Stimulated activated CD8-positive, alpha-beta memory T cell treated with anti-CD3 and anti-CD28 coated beads, Interleukin-7, amount 100 ng/mL, for 1 hour (primary cell): ENCODE measurements around the gene KIAA1614.

ENCODE experiments used
- DNase-seq, 2 donors: peaks; one replicate each; pipeline ENCODE4 v3.0.0-alpha.2; 2020; ENCODE audit warnings: low read depth in 2 of 2

The KIAA1614 gene

GRCh38 chr1:180925471-180926051, 12.9 kb downstream of the KIAA1614 start:
- no peak for DNase-seq

DNA sequence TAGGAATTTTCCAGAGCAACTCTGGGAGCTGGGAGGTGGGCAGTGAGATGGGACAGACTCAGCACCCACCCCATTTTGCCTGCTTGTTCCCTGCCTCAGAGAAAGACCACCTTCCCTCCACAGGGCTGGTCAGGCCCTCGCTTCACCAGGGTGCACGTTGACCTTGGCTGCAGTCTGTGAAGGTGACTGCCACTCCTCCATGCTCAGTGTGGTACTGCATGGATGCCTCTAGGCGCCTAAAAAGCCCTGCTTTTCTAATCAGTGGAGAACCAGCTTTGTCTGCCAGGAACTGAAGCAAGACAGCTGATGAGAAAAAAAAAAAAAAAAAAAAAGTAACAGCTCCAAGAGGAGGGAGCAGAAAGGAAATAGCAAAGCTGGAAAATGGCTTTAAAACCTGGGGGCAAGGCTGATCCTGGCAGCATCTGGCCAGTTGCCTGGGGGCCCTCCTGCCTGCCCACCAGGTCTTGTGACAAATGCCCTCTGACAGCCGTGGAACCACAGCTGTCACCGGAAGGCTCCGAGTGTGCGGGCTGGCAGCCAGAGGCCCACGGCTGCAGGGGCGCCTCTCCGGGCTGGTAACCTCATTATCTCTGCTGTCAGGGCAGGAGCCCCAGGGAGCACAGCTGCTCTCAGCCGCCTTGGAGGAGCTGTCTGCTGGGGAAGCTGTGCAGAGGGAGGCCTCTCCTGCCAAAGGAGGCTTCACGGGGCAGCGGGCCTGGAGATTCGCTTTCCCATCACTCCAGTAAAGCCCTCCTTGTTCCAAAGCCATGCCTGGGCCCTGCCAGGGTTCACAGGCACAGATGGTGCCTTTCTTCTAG, 13.7 kb downstream of the KIAA1614 start:
- no peak for DNase-seq

DNA sequence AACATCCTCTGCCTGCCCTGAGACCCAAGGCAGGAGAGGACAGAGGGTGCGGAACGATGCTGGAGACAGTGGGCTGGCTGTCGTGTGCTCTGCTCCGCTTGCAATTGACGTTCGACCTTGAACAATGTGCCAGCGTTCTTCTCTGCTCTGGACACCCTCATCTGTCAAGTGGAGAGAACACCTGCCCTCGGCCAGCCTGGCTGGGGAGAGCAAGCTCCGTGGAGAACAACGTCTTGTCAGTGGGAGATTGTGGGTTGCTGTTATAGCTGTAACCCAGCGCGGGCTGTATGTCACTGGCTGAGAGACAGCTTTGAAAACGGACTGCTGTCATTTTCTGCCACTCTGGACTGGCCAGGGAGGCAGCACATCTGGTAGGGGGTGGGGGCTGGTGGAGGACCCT, 14.7 kb downstream of the KIAA1614 start:
- no peak for DNase-seq

- DNase-seq = no peak
Observed at GRCh38 chr1:180927841-180928240, 15.1 kb downstream of the KIAA1614 start.

DNA sequence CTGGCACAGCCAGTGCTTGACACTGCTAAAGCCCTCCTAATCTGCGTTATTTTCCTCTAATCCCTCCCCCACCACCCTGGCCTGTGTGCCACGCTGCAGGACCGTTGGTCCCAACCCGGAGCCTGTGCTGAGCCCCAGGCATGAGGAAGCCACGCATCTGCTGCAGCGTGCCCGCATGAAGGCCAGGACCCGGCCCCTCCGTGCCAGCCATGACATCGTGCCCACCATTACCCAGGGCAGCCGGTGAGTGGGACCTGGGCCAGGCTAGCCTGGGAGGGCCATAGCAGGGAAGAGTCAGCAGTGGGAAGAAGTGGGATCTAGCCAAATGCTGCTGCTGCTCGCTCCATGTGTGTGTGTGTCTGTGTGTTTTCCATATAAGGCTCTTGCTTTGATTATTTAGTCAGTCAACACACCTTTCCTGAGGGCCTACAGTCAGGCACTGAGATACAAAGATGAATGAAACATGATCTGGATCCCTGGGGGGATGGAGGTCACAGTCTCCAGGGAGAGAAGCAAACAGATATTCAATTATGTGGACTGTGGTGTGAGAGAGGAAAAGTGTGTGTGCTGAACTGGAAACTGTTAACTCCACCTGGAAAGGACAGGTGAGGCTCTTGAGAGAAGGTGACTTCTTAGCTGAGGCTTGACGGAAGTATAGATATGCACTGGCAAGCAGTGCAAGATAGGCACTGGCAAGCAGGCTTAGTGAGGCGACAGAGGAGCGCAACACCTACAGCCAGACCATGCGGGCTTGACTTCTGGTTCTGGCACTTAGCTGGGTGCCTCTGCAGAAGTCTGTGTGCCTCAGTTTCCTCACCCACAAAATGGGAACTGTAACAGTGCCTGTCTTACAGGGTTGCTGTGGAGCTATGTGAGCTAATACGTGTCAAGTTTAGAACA, 15.9 kb downstream of the KIAA1614 start:
- DNase-seq = no peak

- DNase-seq = no peak
Observed at GRCh38 chr1:180929389-180929788, 16.7 kb downstream of the KIAA1614 start.

DNA sequence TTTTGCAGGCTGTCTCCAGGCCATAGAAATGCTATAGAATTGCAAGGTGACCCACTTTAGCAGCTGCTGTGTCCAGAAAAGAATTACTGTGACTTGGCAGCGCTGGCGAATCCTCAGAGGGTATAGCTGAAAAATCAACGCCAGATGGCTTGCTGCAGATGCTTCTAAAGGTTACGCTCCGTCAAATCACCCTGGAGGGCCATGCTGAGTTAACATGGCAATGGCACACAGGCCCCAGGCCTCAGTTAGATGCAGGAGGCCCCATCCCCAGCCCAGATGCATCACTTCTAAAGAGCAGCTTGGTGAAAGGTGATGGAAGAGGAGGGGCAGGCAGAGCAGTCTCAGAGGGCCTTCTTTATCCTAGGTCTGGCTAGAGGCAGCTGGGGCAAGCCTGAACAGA, 18.0 kb downstream of the KIAA1614 start:
- DNase-seq = no peak

DNA sequence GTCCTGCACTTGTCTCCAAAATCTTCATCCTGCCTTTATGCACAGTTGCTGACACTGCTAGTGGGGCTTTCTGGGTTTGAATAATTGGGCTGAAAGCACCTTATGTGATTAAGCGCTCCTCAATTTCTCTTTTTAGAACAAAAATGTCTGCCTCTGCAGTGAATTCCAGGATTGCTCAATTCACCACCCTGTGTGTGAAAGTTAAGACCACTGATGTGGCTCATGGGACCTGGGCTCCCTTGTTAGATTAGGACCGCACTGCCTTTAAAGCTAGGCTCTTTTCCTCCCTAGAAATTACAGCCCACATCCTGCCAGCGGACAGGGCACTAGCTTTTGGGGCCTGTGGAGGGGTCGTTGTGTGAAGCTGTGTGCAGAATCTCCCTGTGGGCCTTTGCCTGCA, 18.8 kb downstream of the KIAA1614 start:
- no peak for DNase-seq

- no peak for DNase-seq
Observed at GRCh38 chr1:180932378-180932777, 19.7 kb downstream of the KIAA1614 start.

GRCh38 chr1:180933141-180933540, 20.4 kb downstream of the KIAA1614 start:
- DNase-seq = no peak

- no peak for DNase-seq
Observed at GRCh38 chr1:180934563-180934962, 21.9 kb downstream of the KIAA1614 start.

DNA sequence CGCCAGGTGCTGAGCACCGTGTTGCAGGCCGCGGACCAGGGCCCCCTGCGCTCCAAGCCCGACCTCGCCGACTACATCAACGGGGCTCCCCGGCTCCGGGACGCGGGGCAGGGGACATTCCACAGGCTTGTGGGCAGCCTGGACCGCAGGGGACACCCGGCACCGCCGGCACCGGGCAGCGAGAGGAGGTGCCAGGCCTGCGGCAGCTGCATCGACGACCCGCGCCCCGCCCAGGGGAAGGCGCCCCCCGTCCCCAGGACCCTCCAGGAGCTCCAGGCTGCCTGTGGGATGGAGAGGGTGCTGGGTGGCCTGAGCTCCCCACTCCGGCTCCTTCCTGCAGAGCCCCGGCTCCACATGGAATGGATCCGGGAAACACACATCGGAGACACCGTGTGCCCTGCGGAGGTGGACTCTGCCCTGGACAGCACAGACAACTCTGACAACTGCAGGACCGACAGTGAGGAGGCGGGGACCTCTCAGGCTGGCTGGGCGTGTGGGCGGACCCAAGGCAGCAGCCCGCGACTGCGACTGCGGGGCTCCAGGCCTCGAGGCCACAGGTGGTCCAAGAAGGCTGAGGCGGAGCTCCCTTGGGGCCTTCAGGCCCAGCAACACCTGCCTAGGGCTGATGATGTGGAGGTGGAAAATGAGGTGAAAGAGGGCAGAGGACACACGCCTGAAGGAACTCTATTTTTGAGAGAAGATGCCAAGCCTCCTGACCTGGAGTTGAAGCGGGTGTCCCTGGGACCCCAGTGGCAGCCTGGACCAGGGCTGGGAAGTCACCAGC, 22.8 kb downstream of the KIAA1614 start:
- no peak for DNase-seq

- DNase-seq = no peak
Observed at GRCh38 chr1:180936110-180937011, 23.7 kb downstream of the KIAA1614 start.

GRCh38 chr1:180937012-180937372, 24.3 kb downstream of the KIAA1614 start:
- DNase-seq = no peak

GRCh38 chr1:180937624-180938225, 25.0 kb downstream of the KIAA1614 start:
- no peak for DNase-seq

GRCh38 chr1:180939073-180939710, 26.5 kb downstream of the KIAA1614 start:
- DNase-seq = no peak

- no peak for DNase-seq
Observed at GRCh38 chr1:180939711-180940103, 27.0 kb downstream of the KIAA1614 start.

GRCh38 chr1:180940445-180940844, 27.7 kb downstream of the KIAA1614 start:
- DNase-seq = no peak

DNA sequence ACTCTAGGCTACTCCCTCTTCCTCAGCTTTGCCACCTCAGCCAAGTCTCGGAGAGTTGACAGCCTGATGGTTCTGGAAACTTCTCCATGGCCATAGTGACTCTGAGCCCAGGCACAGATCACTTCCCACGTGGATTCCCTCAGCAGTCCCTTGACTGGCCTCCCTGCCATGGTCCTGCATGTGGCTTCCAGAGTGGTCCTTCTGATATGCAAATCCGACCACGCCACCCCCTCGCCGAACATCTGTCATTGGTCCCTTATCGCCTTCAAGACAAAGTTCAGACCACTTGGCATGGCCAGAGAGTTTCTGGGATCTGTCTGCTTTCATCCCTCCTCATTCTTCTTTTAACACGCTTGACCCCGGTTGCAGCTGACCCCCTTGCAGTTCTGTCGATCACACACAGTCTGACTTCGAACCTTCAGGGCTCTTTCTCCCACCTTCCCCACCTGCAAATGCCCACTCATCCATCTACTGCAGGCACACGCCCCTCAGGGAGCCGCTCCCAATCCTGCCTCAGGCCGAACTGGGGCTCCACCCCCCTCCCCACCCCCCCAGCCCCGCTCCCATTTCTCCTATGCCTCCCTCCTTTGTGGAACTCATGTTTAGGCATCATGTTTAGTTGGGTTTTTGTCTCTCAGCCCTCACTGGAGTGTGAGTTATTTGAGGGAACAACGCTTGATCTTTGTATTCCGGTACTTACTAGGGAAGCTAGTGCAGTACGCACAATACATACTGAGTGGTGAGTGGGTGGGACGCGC, 29.0 kb downstream of the KIAA1614 start:
- DNase-seq = no peak
